Aorta (tissue), 5 donors: ENCODE data around the gene CCL4L2. TPM values are rescaled to one million over a fixed set of nuclear protein-coding genes. Genes with fewer than 3 reads are reported as not detected.
"Not testable (repeated sequence)": the region's sequence is repeated elsewhere in the genome, so short reads cannot be mapped to it uniquely, and the experiment has no call there.

Source experiments
- ATAC-seq: fragments of 200-7000 bp; cut with Tn5 transposase; one replicate; pipeline ENCODE4 v1.9.1; 2022; ENCODE audit warnings: moderate library complexity; ENCODE audit not compliant: low FRiP score
- DNase-seq, 2 donors: peaks; one replicate each; pipeline ENCODE4 v3.0.0-alpha.2; 2020
- H3K27ac ChIP-seq, 2 donors: one replicate each; pipeline ENCODE4 v1.5.1; 2013; ENCODE audit warnings: low read length in 2 of 2, mild to moderate bottlenecking in 2 of 2, moderate library complexity in 2 of 2, control low read depth in 1 of 2, inconsistent platforms in 1 of 2, low read depth in 1 of 2
- H3K27me3 ChIP-seq, 2 donors: one replicate each; pipeline ENCODE4 v1.6.1; 2013; ENCODE audit warnings: control low read depth in 1 of 2, low read length in 1 of 2, mild to moderate bottlenecking in 1 of 2, moderate library complexity in 1 of 2; ENCODE audit not compliant: insufficient read depth in 2 of 2, control insufficient read depth in 1 of 2
- H3K36me3 ChIP-seq, 2 donors: one replicate each; pipeline ENCODE4 v1.6.1; 2013; ENCODE audit warnings: control low read depth in 1 of 2, low read length in 1 of 2, mild to moderate bottlenecking in 1 of 2; ENCODE audit not compliant: insufficient read depth in 2 of 2, control insufficient read depth in 1 of 2
- H3K4me1 ChIP-seq, 2 donors: one replicate each; pipeline ENCODE4 v1.6.1; 2013; ENCODE audit warnings: low read length in 2 of 2, control low read depth in 1 of 2, mild to moderate bottlenecking in 1 of 2, moderate library complexity in 1 of 2; ENCODE audit not compliant: insufficient read depth in 2 of 2, control insufficient read depth in 1 of 2
- H3K4me3 ChIP-seq, 2 donors: one replicate each; pipeline ENCODE4 v1.5.1; 2013; ENCODE audit warnings: low read length in 2 of 2, control low read depth in 1 of 2, mild to moderate bottlenecking in 1 of 2
- H3K9me3 ChIP-seq: one replicate; pipeline ENCODE4 v1.6.1; 2013; ENCODE audit warnings: mild to moderate bottlenecking, low read length; ENCODE audit not compliant: control insufficient read depth
- WGBS, 2 donors: extraction: QIAGEN DNeasy Blood & Tissue Kit; methylation state at CpG; one replicate each; pipeline ENCODE4 v1.1.7; 2013; 5-methylcytosine and 5-hydroxymethylcytosine counted together
- intact Hi-C, 2 donors: fragments of 100-400 bp; cut with DNase I; formaldehyde crosslinking; loops; one replicate each; pipeline versions ENCODE4 v1.14.2 to v1.15.0; 2022
- polyA plus RNA-seq, 2 donors: library from polyadenylated mRNA; stranded (reverse); fragments of 200-250 nt; gene quantifications; one replicate each; pipeline ENCODE4 v1.2.3, GENCODE V29; 2013
- total RNA-seq, 2 donors: library from RNA; stranded (reverse); fragmentation: NEBNext Ultra II Directional; extraction: Animal tissue kit (Norgen Biotek cat#: 25700); gene quantifications; one replicate each; pipeline ENCODE4 v1.2.1, GENCODE V29; 2021
- donor health status: healthy with polysubstance abuse.
- donor health status: Bipolar disorder and iron deficiency.
- donor health status: DM: no; HTN: no; CAD: no.
- donor health status: DM: no; HTN: no; CAD: no.
- donor health status: DM: yes; HTN: yes; CAD: no.

The CCL4L2 gene
- total and polyA plus RNA-seq, 4 donors = 0.41 to 4.5 (median 1.2) TPM

GRCh38 chr17:36204724-36205500, 6.0 kb upstream of the CCL4L2 start:
- 46 to 53% methylated on average over 7 of the region's 7 CpGs for WGBS, 2 donors
- ATAC-seq (no peak), DNase-seq (no peak)
- H3K4me1 ChIP-seq = no peaks in the 10 kb centered on the region
- no peak overlapping the region for H3K27ac ChIP-seq
- no peak overlapping the region for H3K4me3 ChIP-seq
- H3K36me3 ChIP-seq = no peaks in the 10 kb centered on the region
- H3K9me3 ChIP-seq = no peaks in the 10 kb centered on the region
- H3K27me3 ChIP-seq = no peaks in the 10 kb centered on the region
- intact Hi-C loops = no loop called here

DNA sequence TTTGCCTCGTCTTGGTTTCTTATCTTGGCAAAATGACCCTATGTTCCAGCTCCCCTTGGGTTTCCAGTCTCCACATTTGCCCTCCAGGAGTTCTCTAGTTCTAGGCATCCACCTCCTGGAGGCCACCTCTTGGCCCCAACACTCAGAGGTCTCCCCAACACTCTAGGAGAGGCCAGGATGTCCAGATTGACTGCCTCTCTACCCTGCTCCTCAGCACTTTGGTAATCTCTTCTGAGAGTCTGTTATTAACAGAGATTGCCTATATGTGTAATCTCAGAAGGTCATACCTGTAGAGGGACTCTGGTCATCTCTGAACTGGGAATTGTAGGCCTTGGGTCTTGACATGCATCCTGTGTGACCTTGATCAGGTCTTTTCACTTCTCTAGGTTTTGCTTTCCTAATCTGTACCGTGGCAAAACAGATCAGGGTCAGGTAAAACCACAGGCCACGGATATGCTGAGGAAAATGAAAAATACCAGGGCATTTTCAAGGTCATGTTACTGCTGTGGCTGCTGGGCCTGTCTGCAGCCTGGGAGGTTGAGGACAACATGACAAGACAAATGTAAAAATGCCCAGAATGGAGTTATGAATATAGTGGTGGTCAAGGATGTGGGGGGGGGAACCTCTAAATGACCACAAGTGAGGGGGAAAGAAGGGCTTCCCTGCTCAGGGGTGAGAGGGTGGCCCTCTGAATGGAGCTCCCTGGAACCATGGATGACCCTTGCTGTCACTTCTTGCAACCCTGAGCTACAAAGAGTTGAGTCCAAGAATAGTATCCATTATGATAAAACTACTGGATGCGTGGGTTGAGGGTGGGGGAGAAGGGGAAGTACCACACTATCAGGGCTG, 5.0 kb upstream of the CCL4L2 start:
- Histone ChIP-seq H3K9me3 (no peaks in the 10 kb centered on the region), H3K36me3 (no peaks in the 10 kb centered on the region), H3K4me3 (no peak overlapping the region), H3K4me1 (no peaks in the 10 kb centered on the region), H3K27ac (no peak overlapping the region), H3K27me3 (no peaks in the 10 kb centered on the region)
- WGBS, 2 donors = 70 to 73% methylated on average over 4 of the region's 4 CpGs
- ATAC-seq = no peak
- DNase-seq = no peak
- intact Hi-C loops = no loop called here

- intact Hi-C loops, H3K4me3 ChIP-seq, H3K4me1 ChIP-seq, H3K27me3 ChIP-seq, H3K27ac ChIP-seq, ATAC-seq, H3K9me3 ChIP-seq, DNase-seq, H3K36me3 ChIP-seq: not testable (repeated sequence)
- WGBS, 2 donors = 61 to 65% methylated on average over 1 of the region's 1 CpG
Observed at GRCh38 chr17:36206486-36206821, 4.4 kb upstream of the CCL4L2 start.

DNA sequence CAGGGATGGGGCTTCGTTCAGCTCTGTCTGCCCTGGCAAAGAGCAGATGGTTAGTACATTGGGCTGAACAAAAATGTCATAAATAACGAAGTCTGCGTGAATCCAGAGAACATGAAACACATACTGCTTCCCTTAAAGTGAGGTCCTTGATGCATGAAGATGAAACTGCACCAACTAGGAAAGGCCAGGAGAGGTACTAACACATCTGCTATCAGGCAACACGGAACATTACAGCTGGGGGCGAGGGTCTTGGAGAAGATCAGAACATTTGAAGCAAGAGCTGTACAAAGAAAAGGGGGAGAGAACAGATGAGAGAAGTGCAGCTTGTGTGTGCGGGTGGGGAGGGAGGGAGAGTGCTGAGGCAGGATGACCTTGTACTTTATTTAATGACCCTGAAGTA, 3.5 kb upstream of the CCL4L2 start:
- not testable (repeated sequence) for H3K9me3 ChIP-seq, ATAC-seq

GRCh38 chr17:36209575-36209974, 1.3 kb upstream of the CCL4L2 start:
- Histone ChIP-seq H3K27ac (no peak overlapping the region), H3K4me3 (no peak overlapping the region), H3K27me3 (no peaks in the 10 kb centered on the region), H3K4me1 (no peaks in the 10 kb centered on the region), H3K9me3 (no peaks in the 10 kb centered on the region), H3K36me3 (no peaks in the 10 kb centered on the region)
- no peak for ATAC-seq
- DNase-seq = no peak
- intact Hi-C loops = no loop called here

More for the DNA sequence above, 3.5 kb upstream of the CCL4L2 start:
- intact Hi-C loops, DNase-seq, H3K36me3 ChIP-seq, H3K4me1 ChIP-seq, H3K4me3 ChIP-seq, H3K27ac ChIP-seq, H3K27me3 ChIP-seq: not testable (repeated sequence)
- 69 to 71% methylated on average over 6 of the region's 6 CpGs for WGBS, 2 donors

- 19 to 29% methylated on average over 7 to 9 of the region's 10 CpGs for WGBS, 2 donors
- not testable (repeated sequence) for H3K4me1 ChIP-seq
Observed at GRCh38 chr17:36211484-36212271, 815 bp downstream of the CCL4L2 start.

DNA sequence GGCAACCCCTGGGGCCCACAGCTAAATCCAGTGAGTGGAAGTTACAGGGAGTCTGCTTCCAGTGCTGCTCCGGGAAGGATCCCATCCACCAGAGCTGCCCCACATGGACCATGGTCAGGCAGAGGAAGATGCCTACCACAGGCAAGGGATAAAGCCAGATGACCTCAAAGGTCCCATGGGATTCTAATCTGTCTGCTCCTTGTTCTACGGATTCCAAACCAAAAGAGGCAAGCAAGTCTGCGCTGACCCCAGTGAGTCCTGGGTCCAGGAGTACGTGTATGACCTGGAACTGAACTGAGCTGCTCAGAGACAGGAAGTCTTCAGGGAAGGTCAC, 1.4 kb downstream of the CCL4L2 start:
- no peaks in the 10 kb centered on the region for H3K4me1 ChIP-seq
- H3K4me3 ChIP-seq = no peak overlapping the region
- intact Hi-C loops = no loop called here
- H3K27ac ChIP-seq = no peak overlapping the region
- WGBS, 2 donors = 28 to 33% methylated on average over 4 of the region's 4 CpGs
- ATAC-seq (no peak), DNase-seq (no peak)
- H3K36me3 ChIP-seq = no peaks in the 10 kb centered on the region
- H3K9me3 ChIP-seq = no peaks in the 10 kb centered on the region
- H3K27me3 ChIP-seq = no peaks in the 10 kb centered on the region

More at GRCh38 chr17:36211484-36212271, 815 bp downstream of the CCL4L2 start:
- DNase-seq, H3K27ac ChIP-seq, intact Hi-C loops, H3K27me3 ChIP-seq, H3K9me3 ChIP-seq, ATAC-seq, H3K36me3 ChIP-seq, H3K4me3 ChIP-seq: not testable (repeated sequence)

GRCh38 chr17:36212966-36213365, 2.1 kb downstream of the CCL4L2 start:
- H3K36me3 ChIP-seq = no peaks in the 10 kb centered on the region
- 86 to 93% methylated on average over 3 of the region's 3 CpGs for WGBS, 2 donors
- no peaks in the 10 kb centered on the region for H3K9me3 ChIP-seq
- DNase-seq = no peak
- no peak overlapping the region for H3K27ac ChIP-seq
- intact Hi-C loops = no loop called here
- H3K27me3 ChIP-seq = no peaks in the 10 kb centered on the region
- H3K4me1 ChIP-seq = no peaks in the 10 kb centered on the region
- ATAC-seq = no peak
- no peak overlapping the region for H3K4me3 ChIP-seq
